H9 (cell line): ENCODE data around the gene ZFYVE28. TPM values are rescaled to one million over a fixed set of nuclear protein-coding genes. Genes with fewer than 3 reads are reported as not detected.

ENCODE experiments used
- DNase-seq: peaks from one replicate; pipeline ENCODE4 v3.0.0-alpha.2; 2017
- H2AFZ ChIP-seq: one replicate; pipeline ENCODE4 v1.6.1; 2013; ENCODE audit warnings: mild to moderate bottlenecking, low read length, control low read depth, moderate library complexity
- H2AK5ac ChIP-seq: 2 replicates; pipeline ENCODE4 v1.6.1; 2013; ENCODE audit warnings: low read length, control low read depth, mixed read lengths; ENCODE audit not compliant: insufficient read length
- H2BK120ac ChIP-seq: one replicate; pipeline ENCODE4 v1.6.1; 2013; ENCODE audit warnings: low read depth, mild to moderate bottlenecking, low read length, control low read depth, inconsistent platforms; ENCODE audit not compliant: poor library complexity, severe bottlenecking
- H2BK12ac ChIP-seq: 2 replicates; pipeline ENCODE4 v1.6.1; 2013; ENCODE audit warnings: low read length, control low read depth, mixed read lengths, low read depth; ENCODE audit not compliant: insufficient read length
- H2BK15ac ChIP-seq: 2 replicates; pipeline ENCODE4 v1.6.1; 2013; ENCODE audit warnings: low read depth, low read length, control low read depth
- H2BK20ac ChIP-seq: one replicate; pipeline ENCODE4 v1.6.1; 2013; ENCODE audit warnings: low read depth, mild to moderate bottlenecking, low read length, control low read depth, inconsistent platforms; ENCODE audit not compliant: poor library complexity, severe bottlenecking
- H2BK5ac ChIP-seq: 2 replicates; pipeline ENCODE4 v1.6.1; 2013; ENCODE audit warnings: low read length, control low read depth, mixed read lengths; ENCODE audit not compliant: insufficient read length
- H3K14ac ChIP-seq: 2 replicates; pipeline ENCODE4 v1.6.1; 2013; ENCODE audit warnings: low read length, control low read depth; ENCODE audit not compliant: insufficient read depth
- H3K18ac ChIP-seq: 2 replicates; pipeline ENCODE4 v1.6.1; 2013; ENCODE audit warnings: low read depth, mild to moderate bottlenecking, mixed read lengths, low read length, control low read depth; ENCODE audit not compliant: insufficient read length
- H3K23ac ChIP-seq: 2 replicates; pipeline ENCODE4 v1.6.1; 2013; ENCODE audit warnings: low read length, control low read depth, mixed read lengths, low read depth; ENCODE audit not compliant: insufficient read length
- H3K23me2 ChIP-seq: 2 replicates; pipeline ENCODE4 v1.6.1; 2013; ENCODE audit warnings: low read depth, mild to moderate bottlenecking, mixed read lengths, low read length, control low read depth; ENCODE audit not compliant: insufficient read length, poor library complexity, severe bottlenecking
- H3K27ac ChIP-seq: 2 replicates; pipeline ENCODE4 v1.5.1; 2013; ENCODE audit warnings: low read length, control low read depth, mixed read lengths, low read depth; ENCODE audit not compliant: insufficient read length
- H3K27me3 ChIP-seq: 2 replicates; pipeline ENCODE4 v1.6.1; 2013; ENCODE audit warnings: low read length, control low read depth, inconsistent platforms; ENCODE audit not compliant: insufficient read depth
- H3K4ac ChIP-seq: 2 replicates; pipeline ENCODE4 v1.6.1; 2013; ENCODE audit warnings: low read depth, mild to moderate bottlenecking, control low read depth, inconsistent platforms, low read length, moderate library complexity
- H3K4me1 ChIP-seq: 2 replicates; pipeline ENCODE4 v1.6.1; 2013; ENCODE audit warnings: low read length, control low read depth, inconsistent platforms; ENCODE audit not compliant: insufficient read depth
- H3K4me2 ChIP-seq: 2 replicates; pipeline ENCODE4 v1.6.1; 2013; ENCODE audit warnings: low read length, control low read depth, mixed read lengths; ENCODE audit not compliant: insufficient read length, insufficient read depth
- H3K56ac ChIP-seq: 2 replicates; pipeline ENCODE4 v1.6.1; 2013; ENCODE audit warnings: low read depth, mild to moderate bottlenecking, mixed read lengths, low read length, control low read depth; ENCODE audit not compliant: insufficient read length
- H3K79me1 ChIP-seq: 2 replicates; pipeline ENCODE4 v1.6.1; 2013; ENCODE audit warnings: low read depth, mild to moderate bottlenecking, moderate library complexity, low read length, control low read depth, inconsistent platforms; ENCODE audit not compliant: insufficient read depth, poor library complexity, severe bottlenecking
- H3K79me2 ChIP-seq: 2 replicates; pipeline ENCODE4 v1.6.1; 2013; ENCODE audit warnings: low read length, control low read depth, inconsistent platforms; ENCODE audit not compliant: insufficient read depth
- H3K9ac ChIP-seq: 2 replicates; pipeline ENCODE4 v1.6.1; 2013; ENCODE audit warnings: low read length, control low read depth, mixed read lengths; ENCODE audit not compliant: insufficient read length; ENCODE audit errors: extremely low read depth
- H3K9me3 ChIP-seq: one replicate; pipeline ENCODE4 v1.6.1; 2013; ENCODE audit warnings: low read depth, low read length, inconsistent platforms; ENCODE audit not compliant: control insufficient read depth
- H3T11ph ChIP-seq: one replicate; pipeline ENCODE4 v1.6.1; 2013; ENCODE audit warnings: mild to moderate bottlenecking, low read length, control low read depth, inconsistent platforms
- H4K20me1 ChIP-seq: one replicate; pipeline ENCODE4 v1.6.1; 2013; ENCODE audit not compliant: control insufficient read depth, insufficient read length, insufficient read depth
- H4K5ac ChIP-seq: 2 replicates; pipeline ENCODE4 v1.6.1; 2013; ENCODE audit warnings: low read depth, mild to moderate bottlenecking, mixed read lengths, low read length, control low read depth; ENCODE audit not compliant: insufficient read length
- H4K8ac ChIP-seq: replicated peaks from 2 replicates; pipeline ENCODE4 v1.6.1; 2013; ENCODE audit warnings: low read length, control low read depth, mixed read lengths, low read depth; ENCODE audit not compliant: insufficient read length
- H4K91ac ChIP-seq: 2 replicates; pipeline ENCODE4 v1.6.1; 2013; ENCODE audit warnings: low read depth, mild to moderate bottlenecking, moderate library complexity, mixed read lengths, low read length, control low read depth; ENCODE audit not compliant: insufficient read length
- H3K27ac Mint-ChIP-seq, 3 experiments: 2 replicates in 2 of 3; 3 replicates in 1 of 3; pipeline ENCODE4 v1.8.0; 2020 to 2021; ENCODE audit warnings: mixed read lengths in 3 of 3, mild to moderate bottlenecking in 1 of 3, moderate library complexity in 1 of 3
- H3K27me3 Mint-ChIP-seq: 2 replicates; pipeline ENCODE4 v1.8.0; 2021; ENCODE audit warnings: low read depth, mild to moderate bottlenecking, moderate library complexity, mixed read lengths
- H3K36me3 Mint-ChIP-seq, 3 experiments: 2 replicates in 2 of 3; 3 replicates in 1 of 3; pipeline ENCODE4 v1.8.0; 2020 to 2021; ENCODE audit warnings: low read depth in 3 of 3, mixed read lengths in 3 of 3; ENCODE audit not compliant: insufficient read depth in 1 of 3
- H3K4me1 Mint-ChIP-seq, 2 experiments: 2 replicates each; pipeline ENCODE4 v1.8.0; 2020; ENCODE audit warnings: mixed read lengths in 2 of 2
- H3K4me3 Mint-ChIP-seq, 2 experiments: 2 replicates in 1 of 2; 3 replicates in 1 of 2; pipeline ENCODE4 v1.8.0; 2020 to 2021; ENCODE audit warnings: mild to moderate bottlenecking in 2 of 2, mixed read lengths in 2 of 2, moderate library complexity in 1 of 2
- H3K9me3 Mint-ChIP-seq, 2 experiments: 2 replicates in 1 of 2; 3 replicates in 1 of 2; pipeline ENCODE4 v1.8.0; 2020; ENCODE audit warnings: mild to moderate bottlenecking in 2 of 2, mixed read lengths in 2 of 2, moderate library complexity in 1 of 2
- CTCF ChIP-seq: fragments of 200-600 bp; sonication (generic); conservative IDR thresholded peaks from 3 replicates; pipeline ENCODE4 v1.8.0; 2021; ENCODE audit warnings: antibody characterized with exemption, mild to moderate bottlenecking
- WGBS: extraction: QIAGEN DNeasy Blood & Tissue Kit; methylation state at CpG from one replicate; pipeline ENCODE4 v1.1.7; 2013; ENCODE audit warnings: missing lambda C conversion rate, low lambda C conversion rate, mixed read lengths; ENCODE audit not compliant: insufficient read length; ENCODE audit errors: extremely low coverage; 5-methylcytosine and 5-hydroxymethylcytosine counted together
- total RNA-seq: library from RNA; stranded (reverse); gene quantifications from 2 replicates; pipeline ENCODE4 v1.2.1, GENCODE V29; 2021

The ZFYVE28 gene
- total RNA-seq, 1 experiment from 2014 or later, result 0.98 TPM

GRCh38 chr4:2412534-2412884 is 5.9 kb downstream of the ZFYVE28 start:
- H4K20me1 ChIP-seq, result peaks cover 3% of the 10 kb centered on the region
- no peak overlapping the region for H2BK20ac ChIP-seq
- H3K18ac ChIP-seq, result peak overlapping the region; percentile 71
- no peak overlapping the region for H2AFZ ChIP-seq
- H2BK15ac ChIP-seq, result no peak overlapping the region
- H3K27me3 ChIP-seq, result peaks cover 14% of the 10 kb centered on the region; the same call in 1 of the 2 replicates
- H3K9ac ChIP-seq, result no peak overlapping the region
- H3T11ph ChIP-seq, result no peak overlapping the region
- H3K79me2 ChIP-seq, result no peaks in the 10 kb centered on the region
- Mint-ChIP-seq H3K36me3 (no peaks in the 10 kb centered on the region; a peak in 1 of 7 replicates), H3K4me1 (peaks cover 36 to 41% of the 10 kb centered on the region in 2 experiments), H3K27ac (peak overlapping the region in 2 of 3 experiments; percentile 8 to 96; a peak in 4 of 7 replicates), H3K9me3 (peaks cover 0 to 3% of the 10 kb centered on the region in 2 experiments; a peak in 1 of 5 replicates), H3K4me3 (peak overlapping the region; percentile 47 to 70), H3K27me3 (peaks cover 45% of the 10 kb centered on the region)
- H3K23ac ChIP-seq, result no peak overlapping the region
- H3K23me2 ChIP-seq, result peaks cover 27% of the 10 kb centered on the region
- no peak overlapping the region; the same call in 1 of the 2 replicates for H3K14ac ChIP-seq
- H2BK5ac ChIP-seq, result no peak overlapping the region
- H3K4ac ChIP-seq, result no peak overlapping the region
- H2AK5ac ChIP-seq, result no peak overlapping the region
- H3K9me3 ChIP-seq, result no peaks in the 10 kb centered on the region
- H4K8ac ChIP-seq, result no peak overlapping the region
- no peak for TF ChIP-seq CTCF
- no peaks in the 10 kb centered on the region for H3K79me1 ChIP-seq
- no peak for DNase-seq
- peak overlapping the region; percentile 69 for H3K27ac ChIP-seq
- H4K5ac ChIP-seq, result peak overlapping the region; percentile 11
- H3K56ac ChIP-seq, result no peak overlapping the region
- no peak overlapping the region for H4K91ac ChIP-seq
- H3K4me1 ChIP-seq, result peaks cover 6% of the 10 kb centered on the region; the same call in 1 of the 2 replicates
- no peak overlapping the region for H2BK120ac ChIP-seq
- H3K4me2 ChIP-seq, result peak overlapping the region; percentile 75
- H2BK12ac ChIP-seq, result no peak overlapping the region
- no CpG with 5 or more reads among the region's 5 CpGs for WGBS
